Smooth muscle cell (in vitro differentiated cells): ENCODE results near the gene KIF6. TPM values are rescaled to one million over a fixed set of nuclear protein-coding genes. Genes with fewer than 3 reads are reported as not detected.

Experiments used
- DNase-seq: peaks from one replicate; lab custom pipeline; 2025; ENCODE audit not compliant: unreplicated experiment; lab: John Stamatoyannopoulos, UW
- H2AFZ ChIP-seq: fragments of 200-600 bp; sonication (generic); 2 replicates; pipeline ENCODE4 v1.6.0; 2016; ENCODE audit warnings: antibody characterized with exemption, low read depth, mild to moderate bottlenecking
- H3F3A ChIP-seq: fragments of 200-600 bp; sonication (generic); 2 replicates; pipeline ENCODE4 v1.6.0; 2017; ENCODE audit warnings: antibody characterized with exemption, low read depth
- H3K27ac ChIP-seq: fragments of 200-600 bp; sonication (generic); 2 replicates; pipeline ENCODE4 v1.5.1; 2016; ENCODE audit warnings: low read depth, mild to moderate bottlenecking
- H3K27me3 ChIP-seq: fragments of 200-600 bp; sonication (generic); 2 replicates; pipeline ENCODE4 v1.6.1; 2016; ENCODE audit warnings: low read depth, mild to moderate bottlenecking
- H3K36me3 ChIP-seq: fragments of 200-600 bp; sonication (generic); 2 replicates; pipeline ENCODE4 v1.5.1; 2016; ENCODE audit warnings: low read depth
- H3K4me1 ChIP-seq: fragments of 200-600 bp; sonication (generic); 2 replicates; pipeline ENCODE4 v1.5.1; 2016; ENCODE audit warnings: low read depth
- H3K4me2 ChIP-seq: fragments of 200-600 bp; sonication (generic); 2 replicates; pipeline ENCODE4 v1.6.0; 2016; ENCODE audit warnings: mild to moderate bottlenecking
- H3K4me3 ChIP-seq: fragments of 200-600 bp; sonication (generic); 2 replicates; pipeline ENCODE4 v1.5.1; 2016; ENCODE audit warnings: mild to moderate bottlenecking
- H3K79me2 ChIP-seq: fragments of 200-600 bp; sonication (generic); 2 replicates; pipeline ENCODE4 v1.6.0; 2016; ENCODE audit warnings: low read depth, mild to moderate bottlenecking
- H3K9ac ChIP-seq: fragments of 200-600 bp; sonication (generic); 2 replicates; pipeline ENCODE4 v1.6.0; 2016; ENCODE audit warnings: low read depth
- H3K9me3 ChIP-seq: fragments of 200-600 bp; sonication (generic); replicated peaks from 2 replicates; pipeline ENCODE4 v1.5.1; 2016; ENCODE audit warnings: low read depth
- H4K20me1 ChIP-seq: fragments of 200-600 bp; sonication (generic); 2 replicates; pipeline ENCODE4 v1.6.0; 2016; ENCODE audit warnings: low read depth
- CTCF ChIP-seq: fragments of 200-600 bp; sonication (generic); IDR thresholded peaks from 2 replicates; pipeline ENCODE4 v1.5.1; 2017; ENCODE audit warnings: borderline replicate concordance, mild to moderate bottlenecking, antibody characterized with exemption; ENCODE audit not compliant: insufficient read depth, poor library complexity, severe bottlenecking
- WGBS: methylation state at CpG from one replicate; pipeline ENCODE4 v1.1.7; 2016; ENCODE audit warnings: low lambda C conversion rate; 5-methylcytosine and 5-hydroxymethylcytosine counted together
- polyA plus RNA-seq: library from polyadenylated mRNA; unstranded; fragments of >200 nt; fragmentation: Nextera tagmentation; extraction: Ambion mirVana; gene quantifications from 2 replicates; pipeline ENCODE4 v1.2.1, GENCODE V29; 2016
- total RNA-seq: library from RNA; depleted of rRNA; stranded (reverse); fragments of >200 nt; gene quantifications from 2 replicates; pipeline ENCODE4 v1.2.3, GENCODE V29; 2014

KIF6 gene
- total and polyA plus RNA-seq, 2 experiments from 2014 or later, result 1.1 to 1.5 TPM

GRCh38 chr6:39540454-39540853, 184.8 kb downstream of the KIF6 start:
- 96% methylated on average over 12 of the region's 12 CpGs for WGBS

GRCh38 chr6:39530201-39530759, 194.9 kb downstream of the KIF6 start:
- no peak overlapping the region for H3K9ac ChIP-seq
- peak overlapping the region; percentile 63 for H3K4me2 ChIP-seq
- H3K36me3 ChIP-seq, result no peaks in the 10 kb centered on the region
- TF ChIP-seq CTCF, result no peak
- no peaks in the 10 kb centered on the region for H3F3A ChIP-seq
- H3K27ac ChIP-seq, result peak overlapping the region; percentile 21
- H3K9me3 ChIP-seq, result no peaks in the 10 kb centered on the region
- H3K27me3 ChIP-seq, result no peaks in the 10 kb centered on the region
- H3K4me3 ChIP-seq, result no peak overlapping the region
- H3K4me1 ChIP-seq, result no peaks in the 10 kb centered on the region
- no peak for DNase-seq
- 64% methylated on average over 4 of the region's 4 CpGs for WGBS
- H3K79me2 ChIP-seq, result no peaks in the 10 kb centered on the region
- no peaks in the 10 kb centered on the region for H4K20me1 ChIP-seq
- peak overlapping the region; percentile 30 for H2AFZ ChIP-seq

More at GRCh38 chr6:39540454-39540853, 184.8 kb downstream of the KIF6 start:
- no peak for DNase-seq
- Histone ChIP-seq H3F3A (peaks cover 3% of the 10 kb centered on the region), H2AFZ (no peak overlapping the region), H3K27ac (no peak overlapping the region), H3K27me3 (no peaks in the 10 kb centered on the region), H4K20me1 (no peaks in the 10 kb centered on the region), H3K4me1 (peaks cover 5% of the 10 kb centered on the region), H3K9ac (no peak overlapping the region), H3K36me3 (no peaks in the 10 kb centered on the region), H3K4me2 (no peak overlapping the region), H3K9me3 (no peaks in the 10 kb centered on the region), H3K79me2 (no peaks in the 10 kb centered on the region), H3K4me3 (no peak overlapping the region)
- no peak for TF ChIP-seq CTCF

GRCh38 chr6:39527792-39528564, 197.2 kb downstream of the KIF6 start:
- no peaks in the 10 kb centered on the region for H3K9me3 ChIP-seq
- no peaks in the 10 kb centered on the region for H3K36me3 ChIP-seq
- no peak overlapping the region for H3K4me2 ChIP-seq
- no peaks in the 10 kb centered on the region for H3K79me2 ChIP-seq
- no peak for TF ChIP-seq CTCF
- H3F3A ChIP-seq, result no peaks in the 10 kb centered on the region
- DNase-seq, result no peak
- H3K4me1 ChIP-seq, result no peaks in the 10 kb centered on the region
- no peak overlapping the region for H3K4me3 ChIP-seq
- WGBS, result 93% methylated on average over 2 of the region's 2 CpGs
- H3K27me3 ChIP-seq, result no peaks in the 10 kb centered on the region
- H3K27ac ChIP-seq, result no peak overlapping the region
- H3K9ac ChIP-seq, result no peak overlapping the region
- H4K20me1 ChIP-seq, result no peaks in the 10 kb centered on the region
- no peak overlapping the region for H2AFZ ChIP-seq
